ENCODE results near the gene TAOK1. TPM values are rescaled to one million over a fixed set of nuclear protein-coding genes. Genes with fewer than 3 reads are reported as not detected.

The TAOK1 gene
- total and polyA plus RNA-seq, 3 donors from 2014 or later, result 28.4 to 107 (median 101) TPM

DNA sequence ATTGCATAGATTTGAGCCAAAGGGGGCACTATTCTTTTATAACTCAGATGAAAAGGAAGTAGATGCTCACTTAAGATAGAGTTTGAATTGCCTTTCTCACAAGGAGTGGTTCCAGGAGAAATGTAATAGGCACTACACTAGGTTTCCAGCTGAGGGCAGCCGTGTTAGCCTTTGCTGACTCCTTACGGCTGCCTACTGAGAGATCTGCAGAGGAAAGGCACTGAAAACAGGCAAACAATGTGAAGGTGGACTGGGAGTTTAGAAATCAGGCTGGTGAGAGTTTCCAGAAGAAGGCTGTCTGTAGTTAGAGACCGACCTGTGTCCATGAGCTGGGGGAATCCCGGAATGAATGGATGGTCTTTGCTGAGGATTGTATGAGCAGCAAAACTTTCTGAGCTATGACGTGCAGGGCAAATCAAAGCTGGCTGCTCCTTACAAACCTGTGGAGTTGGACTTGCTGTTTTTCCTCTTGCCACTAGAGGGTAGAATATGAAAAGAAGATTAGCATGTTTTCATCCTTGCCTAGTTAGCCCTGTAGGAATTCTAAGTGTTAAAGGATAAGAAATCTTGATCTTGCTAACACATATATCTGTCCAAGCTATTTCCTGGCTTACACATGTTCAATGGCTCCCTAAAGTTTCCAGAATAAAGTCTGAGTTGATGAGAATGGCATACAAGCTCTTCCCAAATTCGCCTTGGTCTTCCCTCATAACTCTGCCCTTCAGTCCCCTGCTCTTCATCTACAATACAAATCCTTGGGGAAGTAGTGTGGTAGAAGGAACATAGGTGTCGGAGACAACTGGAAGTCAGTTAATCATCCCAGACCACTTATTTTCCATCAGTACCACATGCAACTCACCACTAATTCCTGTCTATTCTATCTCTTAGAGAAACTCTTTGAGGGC, 20.1 kb upstream of the TAOK1 start:
- H3K4me3 ChIP-seq, result no peak overlapping the region
- no peaks in the 10 kb centered on the region for H3K4me1 ChIP-seq
- 34% methylated on average over 7 of the region's 7 CpGs for WGBS, 2 donors
- intact Hi-C loops (cut with DNase I; ENCODE audit: low total_unique reads), result loop anchor here (5.0 kb wide), 1 partner anchor 167 kb away; no protein-coding TSS in a partner anchor
- TF ChIP-seq, protein P1, sequence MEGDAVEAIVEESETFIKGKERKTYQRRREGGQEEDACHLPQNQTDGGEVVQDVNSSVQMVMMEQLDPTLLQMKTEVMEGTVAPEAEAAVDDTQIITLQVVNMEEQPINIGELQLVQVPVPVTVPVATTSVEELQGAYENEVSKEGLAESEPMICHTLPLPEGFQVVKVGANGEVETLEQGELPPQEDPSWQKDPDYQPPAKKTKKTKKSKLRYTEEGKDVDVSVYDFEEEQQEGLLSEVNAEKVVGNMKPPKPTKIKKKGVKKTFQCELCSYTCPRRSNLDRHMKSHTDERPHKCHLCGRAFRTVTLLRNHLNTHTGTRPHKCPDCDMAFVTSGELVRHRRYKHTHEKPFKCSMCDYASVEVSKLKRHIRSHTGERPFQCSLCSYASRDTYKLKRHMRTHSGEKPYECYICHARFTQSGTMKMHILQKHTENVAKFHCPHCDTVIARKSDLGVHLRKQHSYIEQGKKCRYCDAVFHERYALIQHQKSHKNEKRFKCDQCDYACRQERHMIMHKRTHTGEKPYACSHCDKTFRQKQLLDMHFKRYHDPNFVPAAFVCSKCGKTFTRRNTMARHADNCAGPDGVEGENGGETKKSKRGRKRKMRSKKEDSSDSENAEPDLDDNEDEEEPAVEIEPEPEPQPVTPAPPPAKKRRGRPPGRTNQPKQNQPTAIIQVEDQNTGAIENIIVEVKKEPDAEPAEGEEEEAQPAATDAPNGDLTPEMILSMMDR (IDR thresholded peaks at IDR 0.05), result peak; percentile 78 to 92 (median 85)
- TF ChIP-seq POLR2A (IDR thresholded peaks at IDR 0.05), result no peak
- no peaks in the 10 kb centered on the region for H3K27me3 ChIP-seq
- DNase-seq, result peak; percentile 84
- H3K36me3 ChIP-seq (ENCODE audit: low read depth, missing control alignments), result no peaks in the 10 kb centered on the region
- no peaks in the 10 kb centered on the region for H3K9me3 ChIP-seq
- no peak overlapping the region for H3K27ac ChIP-seq

DNA sequence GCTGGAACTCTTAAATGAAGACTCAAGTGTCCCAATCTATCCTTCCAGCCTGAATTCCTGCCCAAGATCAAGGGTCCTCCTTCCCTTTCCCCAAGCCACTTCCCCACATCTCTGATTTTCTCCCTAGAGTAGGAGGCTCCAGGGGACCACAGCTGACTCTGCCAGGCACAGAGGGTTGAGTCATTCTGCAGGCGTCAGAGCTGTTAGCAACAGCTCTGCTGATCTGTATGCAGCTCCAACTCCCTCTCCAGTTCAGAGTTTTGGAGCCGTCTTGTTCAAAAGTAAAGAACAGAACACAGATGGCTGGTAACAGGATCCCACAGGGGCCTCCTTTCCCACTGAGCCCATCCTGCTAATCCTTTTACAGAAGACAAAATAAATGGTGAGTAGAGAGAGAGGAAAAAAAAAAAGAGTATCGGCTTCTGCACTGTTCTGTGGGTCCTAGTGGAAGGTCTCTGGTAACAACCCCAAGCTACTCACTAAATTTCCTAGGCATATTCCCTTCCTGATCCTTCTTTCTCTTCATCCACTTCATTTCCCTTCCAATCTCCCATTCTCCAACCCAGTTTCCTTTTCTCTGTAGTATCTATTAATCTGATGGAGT, 13.4 kb upstream of the TAOK1 start:
- H3K9me3 ChIP-seq, result no peaks in the 10 kb centered on the region
- H3K4me3 ChIP-seq, result no peak overlapping the region
- no peaks in the 10 kb centered on the region for H3K36me3 ChIP-seq (ENCODE audit: low read depth, missing control alignments)
- TF ChIP-seq POLR2A (IDR thresholded peaks at IDR 0.05), result no peak
- TF ChIP-seq, protein P1 (IDR thresholded peaks at IDR 0.05), result no peak
- H3K27ac ChIP-seq, result no peak overlapping the region
- no peaks in the 10 kb centered on the region for H3K27me3 ChIP-seq
- no peaks in the 10 kb centered on the region for H3K4me1 ChIP-seq
- peak; percentile 53 for DNase-seq
- 50 to 52% methylated on average over 3 of the region's 3 CpGs for WGBS, 2 donors
- intact Hi-C loops (cut with DNase I; ENCODE audit: low total_unique reads), result no loop called here

DNA sequence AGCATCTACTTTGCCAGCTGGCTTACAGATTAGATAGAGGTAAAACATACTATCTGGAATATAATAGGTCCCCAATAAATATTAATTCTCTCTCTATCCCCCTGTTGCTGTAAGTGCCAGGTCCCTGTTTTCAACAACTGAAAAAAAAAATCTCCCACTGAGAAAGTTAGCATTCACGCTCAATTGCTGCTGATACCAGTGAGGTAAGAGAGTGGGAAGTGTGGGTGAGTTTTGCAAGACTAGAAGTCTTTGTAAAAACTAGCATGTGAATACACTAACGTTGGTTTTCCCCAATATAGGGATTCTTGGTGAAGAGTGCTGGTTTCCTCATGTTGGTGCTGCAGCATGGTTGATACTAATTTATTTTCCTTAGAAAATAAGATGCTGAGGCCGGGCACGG, 11.7 kb upstream of the TAOK1 start:
- H3K27me3 ChIP-seq, result no peaks in the 10 kb centered on the region
- DNase-seq, result no peak
- no peaks in the 10 kb centered on the region for H3K9me3 ChIP-seq
- H3K4me3 ChIP-seq, result no peak overlapping the region
- no peak overlapping the region for H3K27ac ChIP-seq
- no peaks in the 10 kb centered on the region for H3K4me1 ChIP-seq
- intact Hi-C loops (cut with DNase I; ENCODE audit: low total_unique reads), result no loop called here
- no peaks in the 10 kb centered on the region for H3K36me3 ChIP-seq (ENCODE audit: low read depth, missing control alignments)
- TF ChIP-seq, protein P1 (IDR thresholded peaks at IDR 0.05), result no peak
- no peak for TF ChIP-seq POLR2A (IDR thresholded peaks at IDR 0.05)
- WGBS, 2 donors, result 81 to 83% methylated on average over 4 of the region's 4 CpGs

DNA sequence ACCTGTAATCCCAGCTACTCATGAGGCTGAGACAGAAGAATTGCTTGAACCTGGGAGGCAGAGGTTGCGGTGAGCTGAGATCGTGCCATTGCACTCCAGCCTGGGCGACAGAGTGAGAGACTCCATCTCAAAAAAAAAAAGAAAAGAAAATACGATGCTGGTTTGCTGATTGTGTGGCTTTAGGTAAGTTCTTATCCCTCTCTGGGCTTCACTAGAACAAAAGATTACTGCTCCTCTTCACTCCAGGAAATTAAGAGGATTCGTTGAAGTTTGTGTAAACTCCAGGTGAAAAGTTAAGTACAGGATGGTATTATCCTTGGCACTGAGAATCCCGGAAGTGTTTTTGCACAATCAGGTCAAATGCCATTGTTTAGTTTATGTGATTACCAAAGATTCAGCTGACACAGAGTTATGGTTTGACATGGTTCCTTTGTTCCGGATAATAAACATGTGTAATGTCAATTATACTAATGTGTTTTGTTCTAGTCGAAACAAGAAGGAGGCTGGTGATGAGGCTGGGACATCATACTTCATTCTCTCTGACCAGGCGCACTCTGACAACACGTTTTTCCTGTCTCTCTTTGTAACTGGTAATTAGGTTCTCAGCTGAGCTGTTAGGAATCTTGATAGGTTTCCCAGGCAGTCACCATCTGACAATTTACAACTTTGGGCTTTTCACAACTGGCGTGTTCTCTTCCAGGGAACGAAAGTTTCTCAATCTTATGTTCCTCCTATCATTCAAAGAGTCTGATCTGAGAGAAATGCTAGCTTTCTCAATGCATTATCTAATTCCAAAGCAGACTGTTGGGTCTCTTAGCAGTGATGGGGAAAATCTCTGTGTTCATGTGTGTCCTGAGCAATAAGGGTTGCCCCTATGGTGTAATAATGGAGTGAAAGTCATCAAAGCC, 10.8 kb upstream of the TAOK1 start:
- Histone ChIP-seq H3K27ac (no peak overlapping the region), H3K9me3 (no peaks in the 10 kb centered on the region), H3K4me1 (no peaks in the 10 kb centered on the region), H3K4me3 (no peak overlapping the region), H3K27me3 (no peaks in the 10 kb centered on the region), H3K36me3 (ENCODE audit: low read depth, missing control alignments) (no peaks in the 10 kb centered on the region)
- intact Hi-C loops (cut with DNase I; ENCODE audit: low total_unique reads), result no loop called here
- TF ChIP-seq, protein P1 (IDR thresholded peaks at IDR 0.05), result no peak
- TF ChIP-seq POLR2A (IDR thresholded peaks at IDR 0.05), result no peak
- 69 to 77% methylated on average over 12 of the region's 12 CpGs for WGBS, 2 donors
- no peak for DNase-seq
